ENCODE data around the gene CHD3.

The CHD3 gene

DNA sequence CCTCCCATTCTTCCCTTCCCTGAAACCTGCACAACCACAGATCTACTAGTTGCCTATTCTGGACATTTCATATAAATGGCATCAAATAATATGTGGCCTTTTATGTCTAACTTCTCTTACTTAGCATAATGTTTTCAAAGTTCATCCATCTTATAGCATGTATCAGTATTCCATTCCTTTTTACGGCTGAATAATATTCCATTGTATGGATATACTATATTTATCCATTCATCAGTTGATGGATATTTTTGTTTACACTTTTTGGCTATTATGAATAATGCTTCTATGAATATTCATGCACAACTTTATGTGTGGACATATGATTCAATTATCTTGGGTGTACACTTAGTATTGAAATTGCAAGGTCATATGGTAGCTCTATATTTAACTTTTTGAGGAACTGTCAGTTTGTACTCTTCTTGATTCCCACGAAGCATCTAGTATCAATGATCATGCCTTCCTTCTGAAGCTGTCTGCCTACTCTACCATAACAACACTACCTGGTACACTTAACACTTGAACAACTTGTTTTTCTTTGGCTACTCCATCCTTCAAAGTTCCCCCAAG is 12.7 kb upstream of the CHD3 start:
- Histone ChIP-seq H3K4me3 (ENCODE audit: low read length, poor library complexity, severe bottlenecking) (no peak overlapping the region), H3K36me3 (ENCODE audit: insufficient read depth, low read length) (peaks cover 3% of the 10 kb centered on the region; the same call in 1 of the 2 replicates)
- TF ChIP-seq, protein P1, sequence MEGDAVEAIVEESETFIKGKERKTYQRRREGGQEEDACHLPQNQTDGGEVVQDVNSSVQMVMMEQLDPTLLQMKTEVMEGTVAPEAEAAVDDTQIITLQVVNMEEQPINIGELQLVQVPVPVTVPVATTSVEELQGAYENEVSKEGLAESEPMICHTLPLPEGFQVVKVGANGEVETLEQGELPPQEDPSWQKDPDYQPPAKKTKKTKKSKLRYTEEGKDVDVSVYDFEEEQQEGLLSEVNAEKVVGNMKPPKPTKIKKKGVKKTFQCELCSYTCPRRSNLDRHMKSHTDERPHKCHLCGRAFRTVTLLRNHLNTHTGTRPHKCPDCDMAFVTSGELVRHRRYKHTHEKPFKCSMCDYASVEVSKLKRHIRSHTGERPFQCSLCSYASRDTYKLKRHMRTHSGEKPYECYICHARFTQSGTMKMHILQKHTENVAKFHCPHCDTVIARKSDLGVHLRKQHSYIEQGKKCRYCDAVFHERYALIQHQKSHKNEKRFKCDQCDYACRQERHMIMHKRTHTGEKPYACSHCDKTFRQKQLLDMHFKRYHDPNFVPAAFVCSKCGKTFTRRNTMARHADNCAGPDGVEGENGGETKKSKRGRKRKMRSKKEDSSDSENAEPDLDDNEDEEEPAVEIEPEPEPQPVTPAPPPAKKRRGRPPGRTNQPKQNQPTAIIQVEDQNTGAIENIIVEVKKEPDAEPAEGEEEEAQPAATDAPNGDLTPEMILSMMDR (conservative IDR thresholded peaks at IDR 0.05; ENCODE audit: low read length): no peak
- no peak for TF ChIP-seq EZH2phosphoT487 (IDR thresholded peaks at IDR 0.05; ENCODE audit: borderline replicate concordance)

DNA sequence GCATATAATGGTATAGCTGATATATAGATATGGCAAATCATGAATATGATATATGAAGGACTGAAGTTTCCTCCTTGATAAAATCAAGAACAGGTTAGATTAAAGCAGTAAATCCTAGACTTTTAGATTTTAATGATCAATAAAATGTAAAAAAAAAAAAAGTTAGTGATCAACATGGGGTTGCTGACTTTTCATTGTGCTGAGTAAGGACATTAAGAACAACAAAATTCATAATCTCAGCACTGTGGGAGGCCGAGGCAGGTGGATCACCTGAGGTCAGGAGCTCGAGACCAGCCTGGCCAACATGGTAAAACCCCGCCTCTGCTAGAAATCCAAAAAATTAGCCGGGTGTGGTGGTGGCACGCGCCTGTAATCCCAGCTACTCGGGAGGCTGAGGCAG is 10.4 kb upstream of the CHD3 start:
- Histone ChIP-seq H3K4me3 (ENCODE audit: low read length, poor library complexity, severe bottlenecking) (no peak overlapping the region), H3K4me1 (ENCODE audit: insufficient read depth, low read length, poor library complexity, severe bottlenecking) (peaks cover 58% of the 10 kb centered on the region), H2AFZ (ENCODE audit: low read length) (no peak overlapping the region), H3K79me2 (ENCODE audit: insufficient read depth, low read length) (peaks cover 42% of the 10 kb centered on the region), H3K27me3 (ENCODE audit: insufficient read depth, low read length, poor library complexity, severe bottlenecking) (no peaks in the 10 kb centered on the region), H4K20me1 (ENCODE audit: insufficient read depth, low read length, poor library complexity, severe bottlenecking) (no peaks in the 10 kb centered on the region), H3K9me3 (ENCODE audit: insufficient read depth, low read depth, low read length) (no peaks in the 10 kb centered on the region), H3K4me2 (ENCODE audit: low read depth, low read length, poor library complexity, severe bottlenecking) (no peak overlapping the region), H3K9ac (ENCODE audit: low read depth, low read length, poor library complexity, severe bottlenecking) (no peak overlapping the region), H3F3A (ENCODE audit: low read depth) (peaks cover 10% of the 10 kb centered on the region; the same call in 1 of the 2 replicates), H3K36me3 (ENCODE audit: insufficient read depth, low read length) (peaks cover 3% of the 10 kb centered on the region; the same call in 1 of the 2 replicates), H3K9me2 (replicated peaks; ENCODE audit: low read depth, low read length) (no peaks in the 10 kb centered on the region)
- TF ChIP-seq, protein P1 (conservative IDR thresholded peaks at IDR 0.05; ENCODE audit: low read length): no peak
- no peak for TF ChIP-seq EZH2phosphoT487 (IDR thresholded peaks at IDR 0.05; ENCODE audit: borderline replicate concordance)

More for the DNA sequence above, 12.7 kb upstream of the CHD3 start:
- peaks cover 40% of the 10 kb centered on the region for H3K4me1 ChIP-seq (ENCODE audit: insufficient read depth, low read length, poor library complexity, severe bottlenecking)
- H3K4me2 ChIP-seq (ENCODE audit: low read depth, low read length, poor library complexity, severe bottlenecking): no peak overlapping the region
- no peaks in the 10 kb centered on the region for H3K9me2 ChIP-seq (replicated peaks; ENCODE audit: low read depth, low read length)
- H3F3A ChIP-seq (ENCODE audit: low read depth): 0 out of 2 replicates have a peak, but pooled peaks cover 3% of the 10 kb centered on the region
- peaks cover 24% of the 10 kb centered on the region for H3K79me2 ChIP-seq (ENCODE audit: insufficient read depth, low read length)
- H4K20me1 ChIP-seq (ENCODE audit: insufficient read depth, low read length, poor library complexity, severe bottlenecking): no peaks in the 10 kb centered on the region
- no peaks in the 10 kb centered on the region for H3K9me3 ChIP-seq (ENCODE audit: insufficient read depth, low read depth, low read length)
- H3K9ac ChIP-seq (ENCODE audit: low read depth, low read length, poor library complexity, severe bottlenecking): no peak overlapping the region
- no peaks in the 10 kb centered on the region for H3K27me3 ChIP-seq (ENCODE audit: insufficient read depth, low read length, poor library complexity, severe bottlenecking)
- no peak overlapping the region for H2AFZ ChIP-seq (ENCODE audit: low read length)

DNA sequence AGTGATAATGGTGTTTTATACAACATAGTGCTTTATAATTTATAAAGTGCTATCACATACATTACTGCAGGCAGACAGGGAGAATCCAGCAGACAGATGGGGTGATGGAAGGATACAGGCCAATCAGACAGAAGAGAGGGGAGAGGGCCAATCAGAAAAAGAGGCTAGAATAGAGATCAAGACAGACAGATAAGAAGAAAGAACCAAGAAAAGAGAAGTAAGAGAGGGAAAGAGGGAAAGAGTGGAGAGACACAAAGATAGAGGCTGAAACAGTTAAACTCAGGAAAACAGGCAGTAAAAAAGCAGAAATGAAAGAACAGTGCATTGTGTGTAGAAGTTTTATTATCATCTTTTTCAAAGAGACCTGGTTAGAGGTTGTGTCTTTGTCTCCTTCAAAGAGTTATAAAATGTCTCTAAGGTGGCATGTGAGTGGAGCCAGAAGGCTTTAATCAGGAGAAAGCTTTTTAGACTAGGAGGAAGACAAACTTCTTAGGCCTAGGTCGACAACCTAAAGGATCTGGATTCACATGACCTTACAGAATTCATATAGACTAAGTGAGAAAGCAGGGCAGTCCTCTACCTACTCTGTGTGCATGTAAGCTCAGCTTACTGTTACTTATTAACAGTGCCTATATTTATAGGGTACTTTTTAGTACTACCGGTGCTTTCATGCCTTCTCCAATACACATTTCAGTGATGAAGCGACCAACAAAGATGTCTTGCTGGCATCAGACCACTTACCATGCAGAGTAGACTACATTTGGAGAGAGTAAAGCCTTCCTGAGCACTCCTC is 8.3 kb upstream of the CHD3 start:
- H3K9me3 ChIP-seq (ENCODE audit: insufficient read depth, low read depth, low read length): no peaks in the 10 kb centered on the region
- no peaks in the 10 kb centered on the region for H3K9me2 ChIP-seq (replicated peaks; ENCODE audit: low read depth, low read length)
- H3K4me2 ChIP-seq (ENCODE audit: low read depth, low read length, poor library complexity, severe bottlenecking): peak overlapping the region; percentile 92
- peaks cover 53% of the 10 kb centered on the region for H3K79me2 ChIP-seq (ENCODE audit: insufficient read depth, low read length)
- H3F3A ChIP-seq (ENCODE audit: low read depth): peaks cover 10% of the 10 kb centered on the region; the same call in 1 of the 2 replicates
- no peaks in the 10 kb centered on the region for H3K36me3 ChIP-seq (ENCODE audit: insufficient read depth, low read length)
- H3K27me3 ChIP-seq (ENCODE audit: insufficient read depth, low read length, poor library complexity, severe bottlenecking): no peaks in the 10 kb centered on the region
- peak overlapping the region; percentile 86 for H3K9ac ChIP-seq (ENCODE audit: low read depth, low read length, poor library complexity, severe bottlenecking)
- H4K20me1 ChIP-seq (ENCODE audit: insufficient read depth, low read length, poor library complexity, severe bottlenecking): no peaks in the 10 kb centered on the region
- H3K4me3 ChIP-seq (ENCODE audit: low read length, poor library complexity, severe bottlenecking): peak overlapping the region; percentile 74
- H3K4me1 ChIP-seq (ENCODE audit: insufficient read depth, low read length, poor library complexity, severe bottlenecking): peaks cover 66% of the 10 kb centered on the region
- H2AFZ ChIP-seq (ENCODE audit: low read length): no peak overlapping the region
- TF ChIP-seq, protein P1 (conservative IDR thresholded peaks at IDR 0.05; ENCODE audit: low read length): no peak
- no peak for TF ChIP-seq EZH2phosphoT487 (IDR thresholded peaks at IDR 0.05; ENCODE audit: borderline replicate concordance)

All from Loucy (cell line).